ENCODE measurements around the gene TOR1AIP2.
A peak's percentile ranks its signal among the peaks of the same experiment; 100 is the strongest.

TOR1AIP2 gene

GRCh38 chr1:179825206-179825605, 52.4 kb downstream of the TOR1AIP2 start:
- TF ChIP-seq ZNF274 (IDR thresholded peaks at IDR 0.05; ENCODE audit: low read depth, low read length): no peak
- H3K4me3 ChIP-seq (ENCODE audit: low read length): no peak overlapping the region

GRCh38 chr1:179824265-179824664, 53.3 kb downstream of the TOR1AIP2 start:
- no peak overlapping the region for H3K4me3 ChIP-seq (ENCODE audit: low read length)
- no peak for TF ChIP-seq ZNF274 (IDR thresholded peaks at IDR 0.05; ENCODE audit: low read depth, low read length)

GRCh38 chr1:179823693-179824092, 53.9 kb downstream of the TOR1AIP2 start:
- no peak for TF ChIP-seq ZNF274 (IDR thresholded peaks at IDR 0.05; ENCODE audit: low read depth, low read length)

GRCh38 chr1:179822065-179822464, 55.5 kb downstream of the TOR1AIP2 start:
- no peak for TF ChIP-seq ZNF274 (IDR thresholded peaks at IDR 0.05; ENCODE audit: low read depth, low read length)
- no peak overlapping the region for H3K4me3 ChIP-seq (ENCODE audit: low read length)

More at GRCh38 chr1:179823693-179824092, 53.9 kb downstream of the TOR1AIP2 start:
- no peak overlapping the region for H3K4me3 ChIP-seq (ENCODE audit: low read length)

GRCh38 chr1:179821524-179821923, 56.1 kb downstream of the TOR1AIP2 start:
- H3K4me3 ChIP-seq (ENCODE audit: low read length): no peak overlapping the region
- no peak for TF ChIP-seq ZNF274 (IDR thresholded peaks at IDR 0.05; ENCODE audit: low read depth, low read length)

GRCh38 chr1:179820226-179820970, 57.2 kb downstream of the TOR1AIP2 start:
- TF ChIP-seq ZNF274 (IDR thresholded peaks at IDR 0.05; ENCODE audit: low read depth, low read length): no peak
- H3K4me3 ChIP-seq (ENCODE audit: low read length): no peak overlapping the region

- TF ChIP-seq ZNF274 (IDR thresholded peaks at IDR 0.05; ENCODE audit: low read depth, low read length): no peak
- no peak overlapping the region for H3K4me3 ChIP-seq (ENCODE audit: low read length)
Observed at GRCh38 chr1:179818743-179819173, 58.8 kb downstream of the TOR1AIP2 start.

- H3K4me3 ChIP-seq (ENCODE audit: low read length): no peak overlapping the region
- TF ChIP-seq ZNF274 (IDR thresholded peaks at IDR 0.05; ENCODE audit: low read depth, low read length): no peak
Observed at GRCh38 chr1:179818260-179818659, 59.3 kb downstream of the TOR1AIP2 start.

GRCh38 chr1:179817789-179818188, 59.8 kb downstream of the TOR1AIP2 start:
- H3K4me3 ChIP-seq (ENCODE audit: low read length): no peak overlapping the region
- TF ChIP-seq ZNF274 (IDR thresholded peaks at IDR 0.05; ENCODE audit: low read depth, low read length): no peak

GRCh38 chr1:179817056-179817455, 60.5 kb downstream of the TOR1AIP2 start:
- no peak for TF ChIP-seq ZNF274 (IDR thresholded peaks at IDR 0.05; ENCODE audit: low read depth, low read length)
- H3K4me3 ChIP-seq (ENCODE audit: low read length): no peak overlapping the region

GRCh38 chr1:179816196-179816960, 61.2 kb downstream of the TOR1AIP2 start:
- no peak for TF ChIP-seq ZNF274 (IDR thresholded peaks at IDR 0.05; ENCODE audit: low read depth, low read length)
- no peak overlapping the region for H3K4me3 ChIP-seq (ENCODE audit: low read length)

- no peak overlapping the region; the same call in 1 of the 2 replicates for H3K4me3 ChIP-seq (ENCODE audit: low read length)
- TF ChIP-seq ZNF274 (IDR thresholded peaks at IDR 0.05; ENCODE audit: low read depth, low read length): no peak
Observed at GRCh38 chr1:179815641-179816040, 62.0 kb downstream of the TOR1AIP2 start.

- TF ChIP-seq ZNF274 (IDR thresholded peaks at IDR 0.05; ENCODE audit: low read depth, low read length): no peak
- peak overlapping the region; percentile 50; the same call in 1 of the 2 replicates for H3K4me3 ChIP-seq (ENCODE audit: low read length)
Observed at GRCh38 chr1:179814546-179814838, 63.1 kb downstream of the TOR1AIP2 start.

- no peak overlapping the region for H3K4me3 ChIP-seq (ENCODE audit: low read length)
- TF ChIP-seq ZNF274 (IDR thresholded peaks at IDR 0.05; ENCODE audit: low read depth, low read length): no peak
Observed at GRCh38 chr1:179813626-179814545, 63.7 kb downstream of the TOR1AIP2 start.

All from GM08714 (cell line).